Liver (tissue), 9 donors: ENCODE data around the gene CHN2. TPM values are rescaled to one million over a fixed set of nuclear protein-coding genes. Genes with fewer than 3 reads are reported as not detected.

Experiments
- DNase-seq: peaks from one replicate; pipeline ENCODE4 v3.0.0-alpha.2; 2017; ENCODE audit warnings: low spot score
- H3K27ac ChIP-seq, 2 donors: one replicate each; pipeline ENCODE4 v1.7.0; 2013; ENCODE audit warnings: inconsistent platforms in 2 of 2, low read length in 2 of 2, control low read depth in 1 of 2, low read depth in 1 of 2, mild to moderate bottlenecking in 1 of 2
- H3K27me3 ChIP-seq, 4 donors: one replicate each; pipeline versions ENCODE4 v1.6.1 to v1.7.0; 2013; ENCODE audit warnings: low read length in 3 of 4, inconsistent platforms in 1 of 4, mild to moderate bottlenecking in 1 of 4, moderate library complexity in 1 of 4; ENCODE audit not compliant: control insufficient read depth in 4 of 4, insufficient read depth in 4 of 4
- H3K36me3 ChIP-seq, 4 donors: one replicate each; pipeline versions ENCODE4 v1.6.1 to v1.7.0; 2013; ENCODE audit warnings: low read length in 3 of 4, mild to moderate bottlenecking in 3 of 4, low read depth in 1 of 4, moderate library complexity in 1 of 4; ENCODE audit not compliant: control insufficient read depth in 4 of 4, insufficient read depth in 3 of 4
- H3K4me1 ChIP-seq, 4 donors: one replicate each; pipeline versions ENCODE4 v1.6.1 to v1.7.0; 2013; ENCODE audit warnings: low read length in 3 of 4, mild to moderate bottlenecking in 3 of 4, moderate library complexity in 1 of 4; ENCODE audit not compliant: control insufficient read depth in 4 of 4, insufficient read depth in 4 of 4
- H3K4me3 ChIP-seq, 3 donors: one replicate each; pipeline versions ENCODE4 v1.6.1 to v1.7.0; 2013; ENCODE audit warnings: low read length in 3 of 3, control low read depth in 1 of 3, low read depth in 1 of 3, mild to moderate bottlenecking in 1 of 3
- H3K9ac ChIP-seq, 2 donors: one replicate each; pipeline ENCODE4 v1.7.0; 2013; ENCODE audit warnings: low read length in 2 of 2, mild to moderate bottlenecking in 2 of 2, moderate library complexity in 2 of 2, control low read depth in 1 of 2, low read depth in 1 of 2
- H3K9me3 ChIP-seq, 4 donors: one replicate each; pipeline versions ENCODE4 v1.6.1 to v1.7.0; 2013; ENCODE audit warnings: low read length in 3 of 4; ENCODE audit not compliant: control insufficient read depth in 4 of 4
- ATF3 ChIP-seq: IDR thresholded peaks from 2 replicates; pipeline ENCODE4 v1.6.1; 2016; ENCODE audit warnings: antibody characterized with exemption
- EGR1 ChIP-seq, 2 donors: IDR thresholded peaks; 2 replicates each; pipeline ENCODE4 v1.6.1; 2016 to 2018; ENCODE audit warnings: antibody characterized with exemption in 2 of 2, low read depth in 2 of 2
- FOXA1 ChIP-seq: IDR thresholded peaks from 2 replicates; pipeline ENCODE4 v1.6.1; 2016; ENCODE audit warnings: antibody characterized with exemption
- FOXA2 ChIP-seq: IDR thresholded peaks from 2 replicates; pipeline ENCODE4 v1.6.1; 2016; ENCODE audit warnings: antibody characterized with exemption
- HNF4A ChIP-seq, 2 donors: conservative IDR thresholded peaks; 2 replicates each; pipeline ENCODE4 v1.6.1; 2016; ENCODE audit warnings: antibody characterized with exemption in 2 of 2, mild to moderate bottlenecking in 2 of 2
- HNF4G ChIP-seq: IDR thresholded peaks from 2 replicates; pipeline ENCODE4 v1.6.1; 2016; ENCODE audit warnings: antibody characterized with exemption
- JUND ChIP-seq, 2 donors: IDR thresholded peaks; 2 replicates each; pipeline ENCODE4 v1.6.1; 2016; ENCODE audit warnings: antibody characterized with exemption in 2 of 2
- NR2F2 ChIP-seq: IDR thresholded peaks from 2 replicates; pipeline ENCODE4 v1.6.1; 2016; ENCODE audit warnings: antibody characterized with exemption
- RAD21 ChIP-seq, 2 donors: IDR thresholded peaks; 2 replicates each; pipeline ENCODE4 v1.6.1; 2016; ENCODE audit warnings: antibody characterized with exemption in 2 of 2, mild to moderate bottlenecking in 2 of 2
- SP1 ChIP-seq: IDR thresholded peaks from 2 replicates; pipeline ENCODE4 v1.6.1; 2018; ENCODE audit warnings: antibody characterized with exemption, mild to moderate bottlenecking
- TAF1 ChIP-seq: conservative IDR thresholded peaks from 2 replicates; pipeline ENCODE4 v1.6.1; 2016; ENCODE audit warnings: antibody characterized with exemption, mild to moderate bottlenecking
- YY1 ChIP-seq: IDR thresholded peaks from 2 replicates; pipeline ENCODE4 v1.6.1; 2016; ENCODE audit warnings: antibody characterized with exemption, mild to moderate bottlenecking
- WGBS: extraction: QIAGEN DNeasy Blood & Tissue Kit; methylation state at CpG from one replicate; pipeline ENCODE4 v1.1.7; 2013; 5-methylcytosine and 5-hydroxymethylcytosine counted together
- polyA plus RNA-seq, 2 donors: library from polyadenylated mRNA; stranded (reverse) in 1 of 2; unstranded in 1 of 2; fragments of 200-250 nt in 1 of 2; fragments of >200 nt in 1 of 2; fragmentation: Nextera tagmentation in 1 of 2; extraction: Ambion mirVana in 1 of 2; gene quantifications; one replicate each; pipeline versions ENCODE4 v1.2.1 to v1.2.3, GENCODE V29; 2013 to 2015
- total RNA-seq, 2 donors: library from RNA; depleted of rRNA; stranded (reverse); fragments of >200 nt; gene quantifications; one replicate each; pipeline ENCODE4 v1.2.3, GENCODE V29; 2014
- TF ChIP-seq, protein P1 (sequence below): fragments of 150-350 bp; IDR thresholded peaks from 2 replicates; pipeline ENCODE4 v1.5.1; 2017; ENCODE audit warnings: improper control_type of control experiment, low read depth, low read length; ENCODE audit not compliant: missing input control
- TF ChIP-seq, protein P2 (sequence below): IDR thresholded peaks from 2 replicates; pipeline ENCODE4 v1.6.1; 2016; ENCODE audit warnings: antibody characterized with exemption
- donor health status: healthy.
- donor health status: healthy.
- donor health status: healthy.
- donor health status: healthy.
- donor health status: healthy.

The CHN2 gene
- total and polyA plus RNA-seq, 4 donors = 8.3 to 25.4 (median 17.8) TPM

DNA sequence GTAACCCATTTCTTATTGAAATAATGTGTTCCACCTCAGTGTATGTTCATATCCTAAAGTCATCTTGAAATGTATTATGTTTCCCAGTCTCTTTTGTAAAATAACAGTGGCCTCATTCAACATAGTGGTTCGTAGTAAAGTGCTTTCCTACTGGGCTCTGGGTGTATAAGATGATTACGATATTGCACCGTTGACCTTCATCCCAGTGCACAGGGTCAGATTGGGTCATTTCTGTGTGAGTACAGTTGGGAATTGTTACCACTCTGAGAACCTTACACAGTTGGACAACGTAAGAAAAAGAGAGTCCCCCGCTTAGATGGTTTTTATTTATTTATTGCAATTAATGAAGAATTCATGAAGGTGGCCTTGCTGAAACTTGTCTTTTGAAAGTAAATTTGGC is 135.6 kb downstream of the CHN2 start (continued):
- peak in 1 of 2 donors; percentile 34 for TF ChIP-seq JUND (IDR thresholded peaks at IDR 0.05)
- TF ChIP-seq HNF4A (conservative IDR thresholded peaks at IDR 0.05) = peak; percentile 79 to 86
- no peak for TF ChIP-seq TAF1
- TF ChIP-seq, protein P1, sequence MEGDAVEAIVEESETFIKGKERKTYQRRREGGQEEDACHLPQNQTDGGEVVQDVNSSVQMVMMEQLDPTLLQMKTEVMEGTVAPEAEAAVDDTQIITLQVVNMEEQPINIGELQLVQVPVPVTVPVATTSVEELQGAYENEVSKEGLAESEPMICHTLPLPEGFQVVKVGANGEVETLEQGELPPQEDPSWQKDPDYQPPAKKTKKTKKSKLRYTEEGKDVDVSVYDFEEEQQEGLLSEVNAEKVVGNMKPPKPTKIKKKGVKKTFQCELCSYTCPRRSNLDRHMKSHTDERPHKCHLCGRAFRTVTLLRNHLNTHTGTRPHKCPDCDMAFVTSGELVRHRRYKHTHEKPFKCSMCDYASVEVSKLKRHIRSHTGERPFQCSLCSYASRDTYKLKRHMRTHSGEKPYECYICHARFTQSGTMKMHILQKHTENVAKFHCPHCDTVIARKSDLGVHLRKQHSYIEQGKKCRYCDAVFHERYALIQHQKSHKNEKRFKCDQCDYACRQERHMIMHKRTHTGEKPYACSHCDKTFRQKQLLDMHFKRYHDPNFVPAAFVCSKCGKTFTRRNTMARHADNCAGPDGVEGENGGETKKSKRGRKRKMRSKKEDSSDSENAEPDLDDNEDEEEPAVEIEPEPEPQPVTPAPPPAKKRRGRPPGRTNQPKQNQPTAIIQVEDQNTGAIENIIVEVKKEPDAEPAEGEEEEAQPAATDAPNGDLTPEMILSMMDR = no peak
- TF ChIP-seq EGR1 (IDR thresholded peaks at IDR 0.05; ENCODE audit: low read depth in 2 of 2) = no peak
- no peak for TF ChIP-seq NR2F2
- TF ChIP-seq RAD21 (IDR thresholded peaks at IDR 0.05) = peak; percentile 37 to 53
- TF ChIP-seq HNF4G = peak; percentile 31
- TF ChIP-seq, protein P2, sequence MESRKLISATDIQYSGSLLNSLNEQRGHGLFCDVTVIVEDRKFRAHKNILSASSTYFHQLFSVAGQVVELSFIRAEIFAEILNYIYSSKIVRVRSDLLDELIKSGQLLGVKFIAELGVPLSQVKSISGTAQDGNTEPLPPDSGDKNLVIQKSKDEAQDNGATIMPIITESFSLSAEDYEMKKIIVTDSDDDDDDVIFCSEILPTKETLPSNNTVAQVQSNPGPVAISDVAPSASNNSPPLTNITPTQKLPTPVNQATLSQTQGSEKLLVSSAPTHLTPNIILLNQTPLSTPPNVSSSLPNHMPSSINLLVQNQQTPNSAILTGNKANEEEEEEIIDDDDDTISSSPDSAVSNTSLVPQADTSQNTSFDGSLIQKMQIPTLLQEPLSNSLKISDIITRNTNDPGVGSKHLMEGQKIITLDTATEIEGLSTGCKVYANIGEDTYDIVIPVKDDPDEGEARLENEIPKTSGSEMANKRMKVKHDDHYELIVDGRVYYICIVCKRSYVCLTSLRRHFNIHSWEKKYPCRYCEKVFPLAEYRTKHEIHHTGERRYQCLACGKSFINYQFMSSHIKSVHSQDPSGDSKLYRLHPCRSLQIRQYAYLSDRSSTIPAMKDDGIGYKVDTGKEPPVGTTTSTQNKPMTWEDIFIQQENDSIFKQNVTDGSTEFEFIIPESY = no peak
- TF ChIP-seq YY1 = no peak

DNA sequence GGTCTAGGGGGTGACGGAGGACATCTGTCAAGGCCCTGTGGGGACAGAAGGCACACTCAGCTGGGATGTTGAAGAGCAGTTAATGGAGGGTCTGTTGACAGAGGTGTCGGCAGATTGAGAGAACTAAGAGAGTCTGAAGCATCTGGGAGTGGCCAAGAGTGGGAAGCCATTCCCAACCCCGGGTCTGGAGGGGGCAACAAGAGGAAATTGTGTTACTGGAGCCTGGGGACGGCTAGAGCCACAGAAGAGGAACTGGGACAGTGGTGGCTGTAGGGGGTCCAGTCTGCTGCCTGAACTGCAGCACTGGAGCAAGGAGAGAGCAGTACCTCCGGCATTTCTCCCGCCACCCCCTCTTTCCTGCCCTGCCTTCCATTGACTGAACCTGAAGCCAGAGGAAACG is 136.6 kb downstream of the CHN2 start:
- DNase-seq = no peak
- no peak overlapping the region for H3K27ac ChIP-seq
- 88% methylated on average over 7 of the region's 7 CpGs for WGBS
- TF ChIP-seq, protein P1 = no peak
- TF ChIP-seq, protein P2 = no peak
- TF ChIP-seq HNF4A (conservative IDR thresholded peaks at IDR 0.05) = no peak
- TF ChIP-seq ATF3 = no peak
- TF ChIP-seq EGR1 (IDR thresholded peaks at IDR 0.05; ENCODE audit: low read depth in 2 of 2) = no peak
- TF ChIP-seq RAD21 (IDR thresholded peaks at IDR 0.05) = no peak
- TF ChIP-seq HNF4G = no peak
- TF ChIP-seq SP1 = no peak
- no peak for TF ChIP-seq FOXA1
- TF ChIP-seq FOXA2 = no peak
- no peak for TF ChIP-seq NR2F2
- no peaks in the 10 kb centered on the region for H3K36me3 ChIP-seq
- no peaks in the 10 kb centered on the region for H3K9me3 ChIP-seq
- peaks cover 0 to 35% (median 19%) of the 10 kb centered on the region in 4 donors for H3K4me1 ChIP-seq
- H3K4me3 ChIP-seq = no peak overlapping the region
- no peak overlapping the region for H3K9ac ChIP-seq
- H3K27me3 ChIP-seq = no peaks in the 10 kb centered on the region
